Stimulated activated CD8-positive, alpha-beta memory T cell treated with anti-CD3 and anti-CD28 coated beads, Interleukin-12 subunit alpha, Interleukin-12 subunit beta, amount 100 ng/mL, for 1 hour (primary cell): ENCODE results near the gene C5orf46.

Experiments used
- DNase-seq: peaks from one replicate; pipeline ENCODE4 v3.0.0-alpha.2; 2020; ENCODE audit warnings: low read depth

Gene C5orf46

DNA sequence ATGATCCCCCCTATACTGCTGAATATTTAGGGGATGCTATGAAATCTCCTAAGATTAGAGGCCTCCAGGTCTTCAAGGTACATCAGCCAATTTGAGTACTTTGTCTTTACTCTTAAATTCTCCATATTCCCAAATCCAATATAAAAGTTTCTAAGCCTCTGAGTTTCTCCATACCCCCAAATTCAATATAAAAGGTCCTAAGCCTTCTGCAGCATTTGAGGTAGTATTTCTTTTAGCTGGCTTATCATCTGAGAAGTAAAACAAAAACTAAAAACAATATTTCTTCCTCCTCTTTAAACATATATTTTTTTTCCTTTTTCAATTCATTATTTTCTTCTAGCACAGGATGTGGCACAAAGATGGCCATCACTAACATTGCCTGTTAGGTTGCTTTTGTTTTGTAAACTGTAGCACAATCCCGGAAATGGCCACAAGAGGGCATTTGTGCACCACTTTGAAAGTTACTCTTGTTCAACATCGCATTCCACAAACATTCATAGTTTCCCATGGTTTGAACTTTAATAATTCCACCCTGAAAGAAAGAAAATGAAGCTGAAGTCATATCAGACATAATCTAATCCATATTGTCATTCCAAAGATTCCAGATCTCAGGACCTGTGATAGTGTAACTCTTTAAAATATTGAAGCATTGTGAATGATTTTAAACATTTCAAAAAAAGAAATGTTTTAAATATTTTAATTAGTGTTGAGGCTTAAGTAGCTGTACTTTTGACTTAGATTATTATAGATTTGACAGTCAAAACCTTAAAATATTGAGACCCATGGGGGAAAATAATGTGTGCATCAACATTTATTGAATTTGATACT is 48.8 kb downstream of the C5orf46 start:
- peak; percentile 17 for DNase-seq

GRCh38 chr5:147856801-147857200 is 49.5 kb downstream of the C5orf46 start:
- no peak for DNase-seq

GRCh38 chr5:147855774-147856069 is 50.6 kb downstream of the C5orf46 start:
- DNase-seq, result no peak

- no peak for DNase-seq
Observed at GRCh38 chr5:147854894-147855773, 51.2 kb downstream of the C5orf46 start.

GRCh38 chr5:147854331-147854730 is 52.0 kb downstream of the C5orf46 start:
- no peak for DNase-seq

GRCh38 chr5:147853372-147853987 is 52.9 kb downstream of the C5orf46 start:
- DNase-seq, result no peak

GRCh38 chr5:147852365-147852764 is 54.0 kb downstream of the C5orf46 start:
- no peak for DNase-seq

DNA sequence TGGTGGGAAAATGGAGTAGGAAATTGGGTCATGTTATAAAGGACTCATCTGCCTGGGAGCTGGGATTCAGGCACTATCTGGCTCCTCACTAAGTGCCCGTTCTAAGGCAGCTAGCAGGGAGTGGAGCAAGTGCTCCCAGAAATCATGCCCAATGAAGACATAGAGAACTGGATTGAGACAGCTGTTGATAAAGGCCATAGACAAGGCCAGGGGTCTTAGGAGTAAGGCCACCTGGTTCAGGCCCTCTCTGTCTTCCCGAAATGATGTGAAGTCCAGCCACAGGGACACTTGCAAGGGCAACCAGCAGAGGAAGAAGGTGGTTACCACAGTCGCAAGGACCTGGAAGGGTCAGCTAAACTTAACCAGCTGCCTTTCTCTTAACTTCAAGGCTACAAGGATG is 54.8 kb downstream of the C5orf46 start:
- no peak for DNase-seq

DNA sequence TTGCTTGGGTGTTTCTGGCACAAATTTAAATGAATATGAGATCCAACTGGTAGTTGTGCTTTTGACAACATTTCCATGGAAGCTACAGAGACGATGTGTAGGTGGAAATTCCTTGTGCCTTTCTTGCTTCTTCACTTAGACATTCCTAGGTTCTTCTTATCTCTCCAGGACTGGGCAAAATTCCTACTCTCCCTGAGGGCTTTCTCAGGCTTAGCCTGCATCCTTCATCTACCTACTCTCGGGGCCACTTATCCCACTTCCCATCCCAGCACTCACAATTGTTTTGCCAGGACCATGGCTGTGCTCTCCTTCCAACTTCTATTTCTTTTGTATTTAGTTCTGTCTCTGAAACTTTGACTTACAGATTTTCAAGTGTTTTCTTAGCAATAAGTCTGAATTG is 57.1 kb downstream of the C5orf46 start:
- DNase-seq, result no peak

DNA sequence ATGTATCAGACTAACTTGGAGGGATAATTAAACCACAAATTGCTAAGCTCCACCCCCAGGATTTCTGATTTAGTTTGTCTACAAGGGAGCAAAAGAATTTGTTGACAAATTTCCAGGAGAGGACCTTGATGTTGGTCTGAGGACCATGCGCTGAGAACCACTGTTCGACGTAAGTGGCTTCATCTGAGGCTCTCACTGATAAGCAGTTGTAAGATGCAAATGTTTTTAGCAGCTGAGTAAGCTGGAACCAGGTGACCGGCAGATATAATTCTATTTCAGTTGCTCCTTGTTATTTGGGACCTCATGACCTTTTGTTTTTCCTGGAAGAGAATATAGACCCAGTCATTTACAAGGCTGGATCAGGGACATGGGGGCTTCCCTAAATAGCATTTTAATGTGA is 60.7 kb downstream of the C5orf46 start:
- DNase-seq, result no peak

DNA sequence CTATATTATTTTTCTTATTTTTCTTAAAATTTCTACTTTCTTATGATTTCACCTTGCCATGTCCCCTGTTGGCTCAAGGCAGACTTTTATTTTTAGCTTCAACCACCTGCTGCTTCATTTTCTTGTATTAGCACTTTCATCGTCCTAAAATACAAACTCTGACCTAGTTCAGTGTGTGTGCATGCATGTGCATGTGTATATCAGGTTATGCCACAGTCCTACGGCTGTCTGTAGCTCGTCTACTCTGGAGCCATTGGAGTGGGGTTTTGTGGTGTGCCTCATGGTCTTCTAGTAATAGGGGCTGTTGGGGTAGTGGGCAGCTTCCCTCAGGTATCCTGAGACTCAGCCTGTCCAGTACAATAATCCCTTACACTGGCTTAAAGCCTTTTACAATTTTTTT is 61.5 kb downstream of the C5orf46 start:
- DNase-seq, result no peak

DNA sequence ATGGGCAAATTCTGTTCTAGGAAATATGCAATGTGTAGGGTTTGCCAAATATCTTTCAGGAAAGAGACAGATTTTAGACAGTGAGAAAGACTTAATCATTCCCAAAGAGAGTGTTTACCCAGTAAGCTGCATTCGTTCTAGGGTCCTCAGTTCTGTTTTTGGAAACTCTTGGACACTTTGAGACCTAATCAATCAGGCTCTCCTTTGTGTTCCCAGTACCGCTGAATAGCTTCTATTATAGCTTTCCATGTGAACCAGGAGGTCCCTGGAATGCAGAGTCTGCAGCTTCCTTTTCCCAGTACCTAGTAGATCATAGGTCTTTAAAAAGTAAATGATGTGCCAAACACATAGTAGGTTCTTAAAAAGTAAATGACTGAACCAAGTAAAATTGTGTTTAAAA is 63.5 kb downstream of the C5orf46 start:
- no peak for DNase-seq
